ENCODE results near the gene PSME1.

DNA sequence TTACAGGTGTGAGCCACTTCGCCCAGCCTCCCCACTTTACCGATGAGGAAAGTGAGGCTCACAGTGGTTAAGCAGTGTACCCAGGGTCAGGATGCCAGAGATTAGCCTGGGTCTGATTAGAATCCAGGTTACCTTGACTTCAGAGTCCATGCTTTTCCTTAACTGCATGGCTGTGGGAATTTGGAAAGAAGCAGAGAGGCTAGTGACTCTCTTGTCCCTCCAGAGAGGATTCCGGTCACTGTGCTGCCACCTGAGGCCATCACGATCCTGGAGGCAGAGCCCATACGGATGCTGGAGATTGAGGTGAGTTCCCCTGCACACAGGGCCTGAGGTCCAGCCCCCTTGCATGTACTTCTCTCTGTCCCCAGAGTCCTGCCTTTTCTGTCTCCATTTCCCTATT, 40.6 kb downstream of the PSME1 start:
- TF ChIP-seq, protein P1, sequence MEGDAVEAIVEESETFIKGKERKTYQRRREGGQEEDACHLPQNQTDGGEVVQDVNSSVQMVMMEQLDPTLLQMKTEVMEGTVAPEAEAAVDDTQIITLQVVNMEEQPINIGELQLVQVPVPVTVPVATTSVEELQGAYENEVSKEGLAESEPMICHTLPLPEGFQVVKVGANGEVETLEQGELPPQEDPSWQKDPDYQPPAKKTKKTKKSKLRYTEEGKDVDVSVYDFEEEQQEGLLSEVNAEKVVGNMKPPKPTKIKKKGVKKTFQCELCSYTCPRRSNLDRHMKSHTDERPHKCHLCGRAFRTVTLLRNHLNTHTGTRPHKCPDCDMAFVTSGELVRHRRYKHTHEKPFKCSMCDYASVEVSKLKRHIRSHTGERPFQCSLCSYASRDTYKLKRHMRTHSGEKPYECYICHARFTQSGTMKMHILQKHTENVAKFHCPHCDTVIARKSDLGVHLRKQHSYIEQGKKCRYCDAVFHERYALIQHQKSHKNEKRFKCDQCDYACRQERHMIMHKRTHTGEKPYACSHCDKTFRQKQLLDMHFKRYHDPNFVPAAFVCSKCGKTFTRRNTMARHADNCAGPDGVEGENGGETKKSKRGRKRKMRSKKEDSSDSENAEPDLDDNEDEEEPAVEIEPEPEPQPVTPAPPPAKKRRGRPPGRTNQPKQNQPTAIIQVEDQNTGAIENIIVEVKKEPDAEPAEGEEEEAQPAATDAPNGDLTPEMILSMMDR (conservative IDR thresholded peaks at IDR 0.05 in 1 of 2, IDR thresholded peaks at IDR 0.05 in 1 of 2; ENCODE audit: low read depth in 1 of 2, low read length in 2 of 2): no peak
- no peak for TF ChIP-seq EZH2 (IDR thresholded peaks at IDR 0.05; ENCODE audit: low read length, missing control alignments)

Measured in fibroblast of lung (primary cell).